H1 (cell line): Measurements from ENCODE around the gene QSOX2. TPM values are rescaled to one million over a fixed set of nuclear protein-coding genes. Genes with fewer than 3 reads are reported as not detected.
A peak's percentile ranks its signal among the peaks of the same experiment; 100 is the strongest.

ENCODE experiments used
- CTCF ChIA-PET: fragments of 300-600 bp; sonication (Branson Sonifier 250); formaldehyde crosslinking; loops from one replicate; lab custom pipeline; 2021; ENCODE audit not compliant: partially characterized antibody; lab: Charles Lee
- POLR2A ChIA-PET: fragments of 300-600 bp; sonication (Branson Sonifier 250); formaldehyde crosslinking; loops from one replicate; lab custom pipeline; 2021; ENCODE audit warnings: inconsistent platforms; ENCODE audit not compliant: partially characterized antibody; lab: Charles Lee
- DNase-seq, 2 experiments: peaks; one replicate each; pipeline versions ENCODE4 v3.0.0 to v3.0.0-alpha.2; 2010 to 2022; ENCODE audit warnings: low spot score in 2 of 2, low read depth in 1 of 2, mixed read lengths in 1 of 2
- FAIRE-seq: peaks from 2 replicates; lab custom pipeline; 2011; peaks lifted over from hg19 to GRCh38; lab: Jason Lieb, UNC
- H2AFZ ChIP-seq: 2 replicates; pipeline ENCODE4 v1.8.1; 2012; ENCODE audit warnings: low read length, inconsistent platforms
- H2AK5ac ChIP-seq: 2 replicates; pipeline ENCODE4 v1.6.1; 2013; ENCODE audit warnings: low read depth, low read length
- H2BK120ac ChIP-seq: replicated peaks from 2 replicates; pipeline ENCODE3; 2013; ENCODE audit warnings: low read depth, low read length, inconsistent platforms
- H2BK12ac ChIP-seq: 2 replicates; pipeline ENCODE4 v1.6.1; 2013; ENCODE audit warnings: low read depth, low read length
- H2BK15ac ChIP-seq: 2 replicates; pipeline ENCODE4 v1.6.1; 2013; ENCODE audit warnings: low read length
- H2BK20ac ChIP-seq: 2 replicates; pipeline ENCODE4 v1.6.1; 2013; ENCODE audit warnings: low read length
- H2BK5ac ChIP-seq: 2 replicates; pipeline ENCODE4 v1.6.1; 2013; ENCODE audit warnings: low read depth, low read length
- H3K14ac ChIP-seq: 2 replicates; pipeline ENCODE4 v1.6.1; 2013; ENCODE audit warnings: inconsistent platforms; ENCODE audit not compliant: insufficient read length
- H3K18ac ChIP-seq: 2 replicates; pipeline ENCODE4 v1.6.1; 2013; ENCODE audit warnings: low read length; ENCODE audit errors: extremely low read depth
- H3K23ac ChIP-seq: 2 replicates; pipeline ENCODE4 v1.6.1; 2013; ENCODE audit warnings: inconsistent platforms; ENCODE audit not compliant: insufficient read length
- H3K23me2 ChIP-seq: 2 replicates; pipeline ENCODE4 v1.6.1; 2013; ENCODE audit warnings: low read depth, low read length
- H3K27ac ChIP-seq: 2 replicates; pipeline ENCODE4 v1.6.1; 2011; ENCODE audit warnings: low read depth, low read length, inconsistent platforms
- H3K27me3 ChIP-seq, 4 experiments: replicated peaks in 1 of 4; 1 replicate in 1 of 4; 2 replicates in 3 of 4; pipeline versions ENCODE4 v1.6.1 to v1.8.1; 2011 to 2013; ENCODE audit warnings: low read length in 3 of 4, mild to moderate bottlenecking in 3 of 4, inconsistent platforms in 2 of 4, mixed read lengths in 2 of 4, moderate library complexity in 1 of 4; ENCODE audit not compliant: control insufficient read depth in 3 of 4, insufficient read depth in 3 of 4; ENCODE audit errors: extremely low read depth in 1 of 4
- H3K36me3 ChIP-seq, 4 experiments: 2 replicates each; pipeline versions ENCODE4 v1.6.1 to v1.8.1; 2011 to 2013; ENCODE audit warnings: mild to moderate bottlenecking in 4 of 4, low read length in 3 of 4, moderate library complexity in 2 of 4, control low read depth in 1 of 4, inconsistent platforms in 1 of 4; ENCODE audit not compliant: insufficient read depth in 4 of 4, control insufficient read depth in 2 of 4
- H3K4ac ChIP-seq: replicated peaks from 2 replicates; pipeline ENCODE3; 2013; ENCODE audit warnings: low read length, low read depth, mixed read lengths, inconsistent platforms; ENCODE audit not compliant: insufficient read length
- H3K4me1 ChIP-seq, 4 experiments: replicated peaks in 1 of 4; 1 replicate in 1 of 4; 2 replicates in 3 of 4; pipeline versions ENCODE4 v1.6.1 to v1.8.1; 2011 to 2013; ENCODE audit warnings: low read length in 3 of 4, inconsistent platforms in 2 of 4, mixed read lengths in 1 of 4; ENCODE audit not compliant: insufficient read depth in 4 of 4, control insufficient read depth in 3 of 4
- H3K4me2 ChIP-seq, 2 experiments: 2 replicates each; pipeline versions ENCODE4 v1.6.1 to v1.8.1; 2011 to 2013; ENCODE audit warnings: low read depth in 2 of 2, low read length in 2 of 2, control low read depth in 1 of 2, inconsistent platforms in 1 of 2, mild to moderate bottlenecking in 1 of 2; ENCODE audit not compliant: insufficient read depth in 1 of 2
- H3K4me3 ChIP-seq, 4 experiments: fragments of 200-600, 300-600 bp in 1 of 4; sonication (generic), shearing (Covaris generic), sonication (Bioruptor Twin) in 1 of 4; 2 replicates each; pipeline versions ENCODE4 v1.5.1 to v1.8.1; 2011 to 2016; ENCODE audit warnings: low read length in 4 of 4, low read depth in 3 of 4, control low read depth in 2 of 4, inconsistent platforms in 2 of 4, mild to moderate bottlenecking in 2 of 4, mixed read lengths in 1 of 4, moderate library complexity in 1 of 4; ENCODE audit not compliant: insufficient read depth in 2 of 4; ENCODE audit errors: extremely low read depth in 1 of 4
- H3K56ac ChIP-seq: replicated peaks from 2 replicates; pipeline ENCODE3; 2013; ENCODE audit warnings: low read depth, mild to moderate bottlenecking, mixed read lengths, low read length, inconsistent platforms; ENCODE audit not compliant: insufficient read length
- H3K79me1 ChIP-seq: 2 replicates; pipeline ENCODE4 v1.6.1; 2013; ENCODE audit warnings: low read depth, low read length, control low read depth
- H3K79me2 ChIP-seq, 2 experiments: 2 replicates each; pipeline versions ENCODE4 v1.6.1 to v1.8.1; 2012 to 2013; ENCODE audit warnings: low read length in 2 of 2, mild to moderate bottlenecking in 2 of 2, inconsistent platforms in 1 of 2; ENCODE audit not compliant: insufficient read depth in 2 of 2, control insufficient read depth in 1 of 2
- H3K9ac ChIP-seq, 4 experiments: replicated peaks in 1 of 4; 1 replicate in 1 of 4; 2 replicates in 3 of 4; pipeline versions ENCODE4 v1.6.1 to v1.8.1; 2011 to 2013; ENCODE audit warnings: low read depth in 3 of 4, low read length in 3 of 4, control low read depth in 2 of 4, mild to moderate bottlenecking in 2 of 4, moderate library complexity in 2 of 4, inconsistent platforms in 1 of 4; ENCODE audit errors: extremely low read depth in 1 of 4
- H3K9me3 ChIP-seq, 2 experiments: 2 replicates each; pipeline versions ENCODE4 v1.6.1 to v1.8.1; 2012 to 2013; ENCODE audit warnings: mild to moderate bottlenecking in 2 of 2, moderate library complexity in 2 of 2, control low read depth in 1 of 2, inconsistent platforms in 1 of 2, low read depth in 1 of 2, low read length in 1 of 2, mixed read lengths in 1 of 2; ENCODE audit not compliant: insufficient read depth in 2 of 2
- H4K20me1 ChIP-seq, 2 experiments: replicated peaks in 1 of 2; 2 replicates each; pipeline versions ENCODE3 to v1.8.1; 2011 to 2013; ENCODE audit warnings: inconsistent platforms in 2 of 2, low read length in 2 of 2, mild to moderate bottlenecking in 1 of 2; ENCODE audit not compliant: insufficient read depth in 2 of 2, control insufficient read depth in 1 of 2
- H4K5ac ChIP-seq: 2 replicates; pipeline ENCODE4 v1.6.1; 2013; ENCODE audit warnings: low read length, low read depth, mixed read lengths, inconsistent platforms; ENCODE audit not compliant: insufficient read length
- H4K8ac ChIP-seq: 2 replicates; pipeline ENCODE4 v1.8.0; 2013; ENCODE audit warnings: mild to moderate bottlenecking, moderate library complexity, low read length, inconsistent platforms; ENCODE audit not compliant: insufficient read depth; ENCODE audit errors: extremely low read depth
- H4K91ac ChIP-seq: replicated peaks from 2 replicates; pipeline ENCODE3; 2013; ENCODE audit warnings: low read length, mixed read lengths, inconsistent platforms; ENCODE audit not compliant: insufficient read length
- ATF3 ChIP-seq: IDR thresholded peaks from 2 replicates; pipeline ENCODE4 v1.6.1; 2011; ENCODE audit warnings: low read depth, mild to moderate bottlenecking, low read length; ENCODE audit not compliant: insufficient read depth
- CHD2 ChIP-seq: IDR thresholded peaks from 2 replicates; pipeline ENCODE4 v1.6.1; 2012; ENCODE audit warnings: low read length, improper control_type of control experiment
- CREB1 ChIP-seq: IDR thresholded peaks from 2 replicates; pipeline ENCODE4 v1.6.1; 2012; ENCODE audit warnings: inconsistent platforms
- E2F6 ChIP-seq: IDR thresholded peaks from 2 replicates; pipeline ENCODE4 v1.6.1; 2012; ENCODE audit warnings: inconsistent platforms
- POLR2AphosphoS5 ChIP-seq: IDR thresholded peaks from 2 replicates; pipeline ENCODE4 v1.6.1; 2011; ENCODE audit warnings: low read depth, low read length
- POU5F1 ChIP-seq: IDR thresholded peaks from 2 replicates; pipeline ENCODE4 v1.6.1; 2011; ENCODE audit warnings: low read depth, mild to moderate bottlenecking, low read length, moderate library complexity
- RAD21 ChIP-seq, 2 experiments: IDR thresholded peaks in 1 of 2; conservative IDR thresholded peaks in 1 of 2; 2 replicates each; pipeline ENCODE4 v1.6.1; 2011; ENCODE audit warnings: low read depth in 2 of 2, low read length in 2 of 2, improper control_type of control experiment in 1 of 2, inconsistent platforms in 1 of 2, mild to moderate bottlenecking in 1 of 2, moderate library complexity in 1 of 2
- SIN3A ChIP-seq, 2 experiments: IDR thresholded peaks in 1 of 2; conservative IDR thresholded peaks in 1 of 2; 2 replicates each; pipeline ENCODE4 v1.6.1; 2011 to 2012; ENCODE audit warnings: low read length in 2 of 2, improper control_type of control experiment in 1 of 2, low read depth in 1 of 2, mild to moderate bottlenecking in 1 of 2
- SUZ12 ChIP-seq: fragments of 200-600 bp; sonication (generic); IDR thresholded peaks from 2 replicates; pipeline ENCODE4 v1.6.1; 2012; ENCODE audit warnings: mild to moderate bottlenecking, inconsistent platforms, low read length, moderate library complexity, mixed read lengths
- TAF1 ChIP-seq: IDR thresholded peaks from 2 replicates; pipeline ENCODE4 v1.6.1; 2011; ENCODE audit warnings: mild to moderate bottlenecking, low read depth, low read length
- TAF7 ChIP-seq: optimal IDR thresholded peaks from 2 replicates; pipeline ENCODE3; 2011; ENCODE audit warnings: low read depth, mild to moderate bottlenecking, inconsistent platforms, low read length, moderate library complexity, borderline replicate concordance
- WGBS, 2 experiments: shearing (Covaris generic) in 1 of 2; methylation state at CpG; one replicate each; pipeline versions ENCODE4 v1.1.6 to v1.1.7; 2013 to 2015; ENCODE audit warnings: low lambda C conversion rate in 2 of 2, mixed read lengths in 2 of 2, inconsistent platforms in 1 of 2, low coverage in 1 of 2, missing lambda C conversion rate in 1 of 2; ENCODE audit not compliant: insufficient replicate concordance in 2 of 2, insufficient coverage in 1 of 2, insufficient read length in 1 of 2; ENCODE audit errors: extremely low coverage in 1 of 2, missing lambda C conversion rate in 1 of 2; 5-methylcytosine and 5-hydroxymethylcytosine counted together
- polyA plus RNA-seq, 7 experiments: library from polyadenylated mRNA; depleted of rRNA in 3 of 7; stranded (reverse) in 5 of 7; unstranded in 2 of 7; fragments of >200 nt in 5 of 7; fragments of 200-250 nt in 2 of 7; gene quantifications; 1 replicate in 5 of 7; 2 replicates in 1 of 7; 4 replicates in 1 of 7; pipeline versions ENCODE4 v1.2.1 to v1.2.3, GENCODE V29; 2011 to 2013; ENCODE audit warnings: missing spikeins in 2 of 7, mixed read lengths in 2 of 7
- total RNA-seq: library from RNA; stranded (reverse); fragmentation: NEBNext Ultra II Directional; extraction: Animal tissue kit (Norgen Biotek cat#: 25700); gene quantifications from 2 replicates; pipeline ENCODE4 v1.2.1, GENCODE V29; 2021

The QSOX2 gene
- total and polyA plus RNA-seq, 2 of the 8 experiments (the other 6 are each of a cell fraction or from before 2014, with no cell fraction given), result 18.0 to 28.6 TPM

GRCh38 chr9:136179101-136179616 is 66.5 kb downstream of the QSOX2 start:
- no peak overlapping the region for H3K4me2 ChIP-seq
- H3K23ac ChIP-seq, result no peak overlapping the region
- 0 out of 2 replicates have a peak overlapping the region, but pooled peaks have one; percentile 36 for H2AFZ ChIP-seq
- no peaks in the 10 kb centered on the region for H3K9me3 ChIP-seq
- H2BK5ac ChIP-seq, result 0 out of 2 replicates have a peak overlapping the region, but pooled peaks have one; percentile 84
- H2BK120ac ChIP-seq, result no peak overlapping the region
- H3K23me2 ChIP-seq, result peaks cover 5% of the 10 kb centered on the region; the same call in 1 of the 2 replicates
- peak overlapping the region; percentile 95 for H2BK20ac ChIP-seq
- FAIRE-seq, result no peak
- H4K91ac ChIP-seq, result peak overlapping the region; percentile 98
- no peak overlapping the region; the same call in 1 of the 2 replicates for H3K27ac ChIP-seq
- H3K9ac ChIP-seq, result no peak overlapping the region
- H3K4ac ChIP-seq, result peak overlapping the region; percentile 87
- peaks cover 0 to 2% of the 10 kb centered on the region in 2 experiments for H4K20me1 ChIP-seq
- no peaks in the 10 kb centered on the region for H3K36me3 ChIP-seq
- WGBS, 2 experiments, result 75% methylated on average over 11 of the region's 12 CpGs; no CpG with 5 or more reads in 1 of the 2 experiments
- no peaks in the 10 kb centered on the region for H3K27me3 ChIP-seq
- peaks cover 0 to 10% (median 5%) of the 10 kb centered on the region in 4 experiments; a peak in 5 of 7 replicates for H3K4me1 ChIP-seq
- CTCF ChIA-PET, result interaction anchor here (0.5 to 2.2 kb wide), 15 partner anchors 8 to 1525 kb away, joined by 3 to 8 read pairs (median 4); no protein-coding TSS in a partner anchor
- H4K5ac ChIP-seq, result no peak overlapping the region
- peak overlapping the region; percentile 87; the same call in 1 of the 2 replicates for H3K18ac ChIP-seq
- no peak overlapping the region; a peak in 1 of 8 replicates for H3K4me3 ChIP-seq
- no peak overlapping the region for H3K56ac ChIP-seq
- no peak overlapping the region for H2AK5ac ChIP-seq
- no peak overlapping the region for H3K14ac ChIP-seq
- no peaks in the 10 kb centered on the region for H3K79me1 ChIP-seq
- no peaks in the 10 kb centered on the region for H3K79me2 ChIP-seq
- H2BK15ac ChIP-seq, result 0 out of 2 replicates have a peak overlapping the region, but pooled peaks have one; percentile 96
- no peak overlapping the region for H4K8ac ChIP-seq
- DNase-seq, result peak in 1 of 2 experiments; percentile 52
- 0 out of 2 replicates have a peak overlapping the region, but pooled peaks have one; percentile 97 for H2BK12ac ChIP-seq
- POLR2A ChIA-PET, result interaction anchor here (1.0 to 1.2 kb wide), 3 partner anchors 15 to 30 kb away, joined by 3 to 4 read pairs (median 3); no protein-coding TSS in a partner anchor
- TF ChIP-seq CHD2 (no peak), POLR2AphosphoS5 (no peak), SUZ12 (no peak), E2F6 (no peak), ATF3 (no peak), RAD21 (IDR thresholded peaks at IDR 0.05 in 1 of 2, conservative IDR thresholded peaks at IDR 0.05 in 1 of 2; ENCODE audit: low read depth in 2 of 2, low read length in 2 of 2) (no peak), CREB1 (no peak), TAF7 (no peak), SIN3A (conservative IDR thresholded peaks at IDR 0.05 in 1 of 2, IDR thresholded peaks at IDR 0.05 in 1 of 2; ENCODE audit: low read depth in 1 of 2, low read length in 2 of 2) (no peak), TAF1 (no peak), POU5F1 (no peak)
